GM23248 (cell line): ENCODE results near the gene CLDN15.

Experiments used
- EZH2 ChIP-seq: fragments of 200-600 bp; sonication (generic); IDR thresholded peaks from 2 replicates; pipeline ENCODE4 v1.6.1; 2018; ENCODE audit warnings: antibody characterized with exemption, mild to moderate bottlenecking; ENCODE audit not compliant: insufficient read depth, poor library complexity, severe bottlenecking
- EZH2phosphoT487 ChIP-seq: fragments of 200-600 bp; sonication (generic); IDR thresholded peaks from 2 replicates; pipeline ENCODE4 v1.6.1; 2018; ENCODE audit warnings: antibody characterized with exemption, moderate library complexity, mild to moderate bottlenecking, low read depth; ENCODE audit not compliant: insufficient read depth

GRCh38 chr7:101235050-101235449 is 2.6 kb downstream of the CLDN15 start:
- TF ChIP-seq EZH2 (no peak), EZH2phosphoT487 (no peak)
